Caki2 (cell line): ENCODE measurements around the gene PTGES3L. TPM values are rescaled to one million over a fixed set of nuclear protein-coding genes. Genes with fewer than 3 reads are reported as not detected.
"Not testable (repeated sequence)": the region's sequence is repeated elsewhere in the genome, so short reads cannot be mapped to it uniquely, and the experiment has no call there.

ENCODE experiments used
- DNase-seq: peaks from one replicate; pipeline ENCODE4 v3.0.0-alpha.2; 2015; ENCODE audit warnings: low read depth
- in situ Hi-C: cut with HindIII; loops from 2 replicates; pipeline ENCODE4 v1.10.0; 2016; ENCODE audit warnings: low sequenced_read_pairs, low pct_unique_long_range_greater_than_20kb, mixed read lengths
- total RNA-seq: library from RNA; depleted of rRNA; stranded (reverse); fragments of >200 nt; shearing (Covaris generic); gene quantifications from 2 replicates; pipeline ENCODE4 v1.2.3, GENCODE V29; 2014; ENCODE audit warnings: low replicate concordance

PTGES3L gene
- total RNA-seq, 1 experiment from 2014 or later: not detected

GRCh38 chr17:42989726-42990652, 10.1 kb upstream of the PTGES3L start:
- in situ Hi-C loops: no loop called here
- no peak for DNase-seq

DNA sequence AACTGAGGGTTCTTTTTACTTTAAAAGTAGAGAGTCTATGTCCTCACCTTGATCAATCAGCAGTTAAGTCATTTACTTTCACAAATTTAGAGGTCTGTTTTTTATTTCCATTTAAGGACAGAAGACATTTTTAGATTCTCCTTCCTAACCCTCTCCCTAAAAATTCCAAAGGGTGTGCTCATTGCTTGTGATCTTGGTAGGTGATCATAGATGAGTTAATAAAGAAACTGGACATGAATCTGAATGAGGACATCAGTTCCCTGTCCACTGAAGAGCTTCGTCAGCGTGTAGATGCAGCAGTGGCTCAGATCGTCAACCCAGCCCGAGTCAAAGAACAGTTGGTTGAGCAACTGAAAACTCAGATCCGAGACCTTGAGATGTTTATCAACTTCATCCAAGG, 9.3 kb upstream of the PTGES3L start:
- no peak for DNase-seq
- in situ Hi-C loops: no loop called here

DNA sequence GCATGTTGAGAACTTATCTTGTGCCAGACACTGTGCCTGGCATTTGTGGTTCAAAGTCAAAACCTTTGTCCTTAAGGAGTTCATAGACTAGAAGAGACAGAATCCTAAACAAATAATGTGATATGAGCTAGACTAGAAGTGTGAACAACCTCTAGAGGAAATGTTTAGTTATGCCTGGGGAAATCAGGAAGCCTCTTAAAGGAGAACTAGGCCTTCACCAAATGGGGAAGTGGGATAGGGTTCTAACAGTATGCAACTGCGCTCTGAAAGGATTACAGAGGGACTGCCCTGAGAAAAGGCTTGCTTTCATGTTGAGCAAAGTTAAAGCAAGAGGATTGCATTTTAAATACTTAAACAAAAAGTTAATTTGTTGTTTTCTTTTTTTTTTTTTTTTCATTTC, 5.3 kb upstream of the PTGES3L start:
- in situ Hi-C loops: no loop called here

DNA sequence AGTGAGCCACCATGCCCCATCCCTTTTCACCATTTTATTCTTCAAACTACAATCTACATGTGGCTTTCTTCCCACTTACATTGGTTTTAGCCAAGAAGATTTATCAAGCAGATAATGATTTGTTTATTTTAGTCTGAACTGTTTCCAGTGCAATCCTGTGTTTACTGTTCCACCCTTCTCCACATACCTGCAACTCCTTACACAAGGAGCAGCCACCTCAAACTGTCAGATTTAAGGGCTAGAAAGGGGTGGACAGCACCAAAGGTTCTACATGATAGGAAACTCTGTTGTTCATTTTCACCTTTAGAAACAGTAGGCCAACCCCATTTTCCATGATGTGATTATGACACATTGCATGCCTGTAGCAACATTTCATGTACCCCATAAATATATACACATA, 2.4 kb upstream of the PTGES3L start:
- in situ Hi-C loops: no loop called here
- DNase-seq: no peak

More for the DNA sequence above, 5.3 kb upstream of the PTGES3L start:
- DNase-seq: no peak

- peak; percentile 49 for DNase-seq
- in situ Hi-C loops: no loop called here
Measured at GRCh38 chr17:42980766-42981397, 1.0 kb upstream of the PTGES3L start.

- peak; percentile 86 for DNase-seq
- in situ Hi-C loops: no loop called here
Measured at GRCh38 chr17:42980274-42980765, 440 bp upstream of the PTGES3L start, which contains the start of gene RUNDC1. RUNDC1 (plus strand) TSS chr17:42980565; CDS start chr17:42980577, 12 bp downstream.

DNA sequence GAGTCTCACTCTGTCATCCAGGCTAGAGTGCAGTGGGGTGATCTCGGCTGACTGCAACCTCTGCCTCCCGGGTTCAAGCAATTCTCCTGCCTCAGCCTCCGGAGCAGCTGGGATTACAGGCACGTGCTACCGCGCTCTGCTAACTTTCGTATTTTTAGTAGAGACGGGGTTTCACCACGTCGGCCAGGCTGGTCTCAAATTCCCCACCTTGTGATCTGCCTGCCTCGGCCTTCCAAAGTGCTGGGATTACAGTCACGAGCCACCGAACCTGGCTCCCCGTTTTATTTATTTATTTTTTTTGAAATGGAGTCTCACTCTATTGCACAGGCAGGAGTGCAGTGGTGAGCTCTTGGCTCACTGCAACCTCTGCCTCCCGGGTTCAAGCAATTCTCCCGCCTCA, 4.2 kb downstream of the PTGES3L start:
- DNase-seq, in situ Hi-C loops: not testable (repeated sequence)

DNA sequence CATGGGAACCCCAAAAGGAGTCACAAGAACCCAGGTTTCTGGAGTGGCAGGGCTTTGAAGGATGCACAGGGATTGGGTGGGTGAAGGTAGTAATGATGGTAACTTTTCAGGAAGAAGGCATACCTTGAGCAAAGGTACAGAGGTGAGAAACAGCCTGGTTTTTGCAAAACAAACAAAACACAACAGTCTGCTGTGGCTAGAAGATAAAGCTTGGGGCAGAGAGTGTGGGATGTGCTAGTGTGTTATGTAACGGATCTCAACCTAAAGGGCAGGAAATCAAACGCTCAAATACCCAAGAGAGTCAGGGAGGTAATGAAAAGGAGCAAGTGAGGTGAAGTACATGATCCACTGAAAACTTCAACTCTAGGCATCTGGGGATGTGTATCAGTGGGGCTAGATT, 4.6 kb downstream of the PTGES3L start:
- no peak for DNase-seq
- in situ Hi-C loops: no loop called here

- DNase-seq, in situ Hi-C loops: not testable (repeated sequence)
Measured at GRCh38 chr17:42973323-42973722, 6.6 kb downstream of the PTGES3L start.

GRCh38 chr17:42971589-42971988, 8.3 kb downstream of the PTGES3L start:
- DNase-seq: no peak
- in situ Hi-C loops: no loop called here

GRCh38 chr17:42969001-42969581, 10.8 kb downstream of the PTGES3L start:
- in situ Hi-C loops: no loop called here
- peak; percentile 80 for DNase-seq

DNA sequence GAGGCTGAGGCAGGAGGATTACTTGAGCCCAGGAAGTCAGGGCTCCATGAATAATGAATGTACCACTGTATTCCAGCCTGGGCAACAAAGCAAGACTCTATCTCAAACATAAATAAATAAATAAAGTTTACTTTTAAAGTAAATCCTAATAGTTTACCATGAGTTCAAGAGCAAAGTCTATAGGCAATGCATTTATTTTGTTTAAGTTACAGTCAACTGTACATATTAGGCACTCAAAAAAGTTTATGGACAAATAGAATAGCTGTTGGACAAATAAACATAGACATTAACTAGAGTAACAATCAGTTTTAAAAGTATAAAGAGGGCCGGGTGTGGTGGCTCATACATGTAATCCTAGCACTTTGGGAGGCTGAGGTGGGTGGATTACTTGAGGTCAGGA, 12.0 kb downstream of the PTGES3L start:
- in situ Hi-C loops: no loop called here
- DNase-seq: no peak

GRCh38 chr17:42964161-42964932, 15.5 kb downstream of the PTGES3L start, which contains the start of gene AARSD1:
AARSD1 (minus strand) TSS chr17:42964454; CDS start chr17:42964440, 14 bp downstream.
- DNase-seq: peak; percentile 92
- in situ Hi-C loops: no loop called here

DNA sequence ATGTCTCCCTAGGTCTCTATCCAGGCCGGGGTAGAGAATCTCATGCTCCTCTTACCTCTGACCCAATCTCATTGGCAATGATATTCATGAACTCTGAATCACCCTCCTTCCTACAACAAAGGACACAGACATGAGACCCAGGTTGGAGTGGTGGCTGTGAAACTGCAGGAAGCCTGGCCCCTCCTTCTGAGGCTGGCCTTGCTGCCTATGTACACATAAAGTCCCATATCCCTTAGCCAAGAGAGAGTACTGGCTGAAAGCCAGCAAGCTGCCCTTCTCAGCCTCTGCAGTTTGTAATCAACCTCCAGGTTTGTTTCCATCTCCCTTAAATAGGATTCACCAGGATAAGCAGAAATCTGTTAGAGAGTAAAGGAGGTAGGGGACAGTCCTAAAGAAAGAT, 26.2 kb downstream of the PTGES3L start:
- in situ Hi-C loops: no loop called here
- DNase-seq: peak; percentile 21

DNA sequence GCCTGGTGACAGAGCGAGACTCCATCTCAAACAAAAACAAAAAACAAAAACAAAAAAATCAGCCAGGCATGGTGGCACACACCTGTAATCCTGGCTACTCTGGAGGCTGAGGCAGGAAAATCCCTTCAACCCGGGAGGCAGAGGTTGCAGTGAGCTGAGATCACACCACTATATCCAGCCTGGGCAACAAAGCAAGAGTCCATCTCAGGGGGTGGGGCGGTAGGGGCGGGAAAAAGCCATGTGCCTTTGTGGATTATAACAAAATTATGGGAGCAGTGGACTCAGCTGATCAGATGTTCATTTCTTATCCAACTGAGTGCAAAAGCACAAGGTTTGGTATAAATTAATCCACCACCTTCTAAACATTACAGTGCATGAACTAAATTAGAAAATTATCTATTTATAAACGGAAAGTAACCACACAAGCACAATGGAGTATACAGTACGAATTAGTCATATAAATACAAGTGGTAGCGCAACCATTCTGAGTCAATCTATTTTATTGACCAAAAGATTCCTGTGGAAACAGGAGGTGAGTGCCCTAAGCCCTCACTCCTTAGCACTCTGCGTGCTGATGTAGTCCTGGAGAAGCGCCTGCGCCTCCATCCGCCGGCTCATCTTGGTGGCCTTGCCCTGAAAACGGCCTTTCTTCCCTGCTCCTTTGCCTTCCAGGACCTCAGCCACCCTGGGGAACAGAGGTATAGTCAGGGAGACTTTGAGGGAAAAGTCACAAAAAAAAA, 29.7 kb downstream of the PTGES3L start:
- in situ Hi-C loops: no loop called here
- DNase-seq: no peak

GRCh38 chr17:42946812-42947211, 33.1 kb downstream of the PTGES3L start:
- in situ Hi-C loops: no loop called here
- DNase-seq: no peak

GRCh38 chr17:42944211-42944610, 35.7 kb downstream of the PTGES3L start:
- DNase-seq: no peak
- in situ Hi-C loops: no loop called here
